Neural progenitor cell (in vitro differentiated cells): ENCODE data around the gene GTPBP6.

ENCODE experiments used
- CTCF ChIP-seq: fragments of 200-600 bp; sonication (generic); IDR thresholded peaks from 2 replicates; pipeline ENCODE4 v1.5.1; 2017; ENCODE audit warnings: antibody characterized with exemption, mild to moderate bottlenecking
- EZH2 ChIP-seq: fragments of 200-600 bp; sonication (generic); IDR thresholded peaks from 2 replicates; pipeline ENCODE4 v1.6.1; 2017; ENCODE audit warnings: antibody characterized with exemption, mild to moderate bottlenecking, moderate library complexity
- EZH2phosphoT487 ChIP-seq: fragments of 200-600 bp; sonication (generic); IDR thresholded peaks from 2 replicates; pipeline ENCODE4 v1.6.1; 2017; ENCODE audit warnings: antibody characterized with exemption

- TF ChIP-seq CTCF (no peak), EZH2 (no peak), EZH2phosphoT487 (no peak)
Measured at GRCh38 chrX:318739-319578, at the start of gene GTPBP6.
